GM12878 (cell line): ENCODE measurements around the gene TBP. TPM values are rescaled to one million over a fixed set of nuclear protein-coding genes. Genes with fewer than 3 reads are reported as not detected.
A peak's percentile ranks its signal among the peaks of the same experiment; 100 is the strongest.
"Not testable (repeated sequence)": the region's sequence is repeated elsewhere in the genome, so short reads cannot be mapped to it uniquely, and the experiment has no call there.

ENCODE experiments used
- ATAC-seq: fragments of 200-7000 bp; cut with Tn5 transposase; 3 replicates; pipeline ENCODE4 v1.9.1; 2020; ENCODE audit warnings: mild to moderate bottlenecking, moderate library complexity
- BruUV-seq: library from RNA; stranded (reverse); fragments of 400-500 nt; replicated peaks from 2 replicates; lab custom pipeline; 2021; lab: Mats Ljungman, UMichigan
- CTCF ChIA-PET: fragments of 300-600 bp; sonication (Branson Sonifier 250); formaldehyde crosslinking; extraction: SDS; loops from one replicate; lab custom pipeline; 2021; ENCODE audit warnings: inconsistent platforms; lab: Yijun Ruan, JAX
- POLR2A ChIA-PET: fragments of 350-600 bp; formaldehyde crosslinking; extraction: SDS; loops from one replicate; lab custom pipeline; 2021; ENCODE audit warnings: inconsistent platforms; lab: Charles Lee
- RAD21 ChIA-PET: fragments of 300-600 bp; sonication (Branson Sonifier 250); formaldehyde crosslinking; loops from one replicate; lab custom pipeline; 2023; ENCODE audit warnings: antibody characterized with exemption; ENCODE audit not compliant: unreplicated experiment; lab: Charles Lee
- SMC1A ChIA-PET: fragments of 300-600 bp; sonication (Branson Sonifier 250); formaldehyde crosslinking; loops from one replicate; lab custom pipeline; 2023; ENCODE audit not compliant: unreplicated experiment, uncharacterized antibody; lab: Charles Lee
- DNase-seq: peaks from one replicate; pipeline ENCODE4 v3.0.0-alpha.2; 2011; ENCODE audit warnings: low read depth, low spot score
- FAIRE-seq: peaks from 3 replicates; lab custom pipeline; 2011; peaks lifted over from hg19 to GRCh38; lab: Jason Lieb, UNC
- H2AFZ ChIP-seq: 2 replicates; pipeline ENCODE4 v1.6.0; 2011; ENCODE audit warnings: low read depth, low read length, control low read depth; ENCODE audit not compliant: control insufficient read depth
- H3K27ac ChIP-seq: 2 replicates; pipeline ENCODE4 v1.5.1; 2011; ENCODE audit warnings: control low read depth; ENCODE audit not compliant: control insufficient read depth, insufficient read depth
- H3K27me3 ChIP-seq, 2 experiments: replicated peaks in 1 of 2; 2 replicates each; pipeline versions ENCODE4 v1.6.0 to v1.6.1; 2011; ENCODE audit warnings: low read length in 1 of 2; ENCODE audit not compliant: control insufficient read depth in 2 of 2, insufficient read depth in 2 of 2
- H3K36me3 ChIP-seq, 2 experiments: 2 replicates each; pipeline ENCODE4 v1.5.1; 2011; ENCODE audit warnings: low read length in 1 of 2; ENCODE audit not compliant: control insufficient read depth in 2 of 2, insufficient read depth in 2 of 2
- H3K4me1 ChIP-seq: 2 replicates; pipeline ENCODE4 v1.6.1; 2011; ENCODE audit warnings: mild to moderate bottlenecking, low read length, moderate library complexity, mixed read lengths; ENCODE audit not compliant: control insufficient read depth, insufficient read depth
- H3K4me2 ChIP-seq: 2 replicates; pipeline ENCODE4 v1.6.0; 2011; ENCODE audit warnings: control low read depth; ENCODE audit not compliant: control insufficient read depth, insufficient read depth
- H3K4me3 ChIP-seq: fragments of 200-600 bp; sonication (generic); 2 replicates; pipeline ENCODE4 v1.5.1; 2016
- H3K79me2 ChIP-seq: 2 replicates; pipeline ENCODE4 v1.6.0; 2011; ENCODE audit warnings: low read length; ENCODE audit not compliant: control insufficient read depth, insufficient read depth
- H3K9ac ChIP-seq: 2 replicates; pipeline ENCODE4 v1.8.0; 2011; ENCODE audit warnings: low read length, control low read depth, mixed read lengths; ENCODE audit not compliant: control insufficient read depth, insufficient read depth
- H3K9me3 ChIP-seq: replicated peaks from 3 replicates; pipeline ENCODE4 v1.5.1; 2011; ENCODE audit warnings: mild to moderate bottlenecking, low read length; ENCODE audit not compliant: control insufficient read depth, insufficient read depth
- H4K20me1 ChIP-seq: 2 replicates; pipeline ENCODE4 v1.6.0; 2011; ENCODE audit not compliant: control insufficient read depth, insufficient read depth
- WGBS: methylation state at CpG from one replicate; pipeline ENCODE4 v1.1.6; 2016; ENCODE audit warnings: low lambda C conversion rate; ENCODE audit not compliant: insufficient replicate concordance, insufficient coverage; ENCODE audit errors: missing lambda C conversion rate; 5-methylcytosine and 5-hydroxymethylcytosine counted together
- in situ Hi-C: fragments of 300-500 bp; cut with MboI; formaldehyde crosslinking; loops from 9 replicates; pipeline ENCODE4 v1.14.3; 2018; ENCODE audit warnings: mixed read lengths
- intact Hi-C: fragments of 100-400 bp; cut with micrococcal nuclease; formaldehyde crosslinking; loops from one replicate; pipeline ENCODE4 v1.14.2; 2022; ENCODE audit not compliant: unreplicated experiment
- polyA plus RNA-seq, 11 experiments: library from polyadenylated mRNA; depleted of rRNA in 4 of 11; unstranded in 6 of 11; stranded (reverse) in 5 of 11; fragments of >200 nt; fragmentation: Nextera tagmentation in 4 of 11; fragmentation: Illumina TruSeq in 1 of 11; extraction: Ambion mirVana in 4 of 11; extraction: Trizol in 1 of 11; gene quantifications; 1 replicate in 1 of 11; 2 replicates in 10 of 11; pipeline versions ENCODE4 v1.2.1 to v1.2.3, GENCODE V29; 2011 to 2016; ENCODE audit warnings: inconsistent platforms in 2 of 11, missing spikeins in 2 of 11, low read depth in 1 of 11
- total RNA-seq, 4 experiments: library from RNA; depleted of rRNA in 3 of 4; stranded (reverse); fragments of >200 nt in 3 of 4; fragmentation: Illumina TruSeq in 1 of 4; extraction: Trizol in 1 of 4; gene quantifications; 2 replicates each; pipeline versions ENCODE4 v1.2.1 to v1.2.3, GENCODE V29; 2013 to 2021

Gene TBP
- total and polyA plus RNA-seq, 10 of the 15 experiments (the other 5 are each of a cell fraction or from before 2014, with no cell fraction given) = 13.6 to 39.5 (median 26.5) TPM

GRCh38 chr6:170612256-170612804, 58.2 kb downstream of the TBP start:
- H4K20me1 ChIP-seq, H2AFZ ChIP-seq, RAD21 ChIA-PET, intact Hi-C loops, H3K4me2 ChIP-seq, CTCF ChIA-PET, in situ Hi-C loops, H3K36me3 ChIP-seq, POLR2A ChIA-PET, SMC1A ChIA-PET, FAIRE-seq, H3K79me2 ChIP-seq, H3K9ac ChIP-seq, H3K4me3 ChIP-seq, H3K27me3 ChIP-seq, DNase-seq, H3K27ac ChIP-seq, H3K9me3 ChIP-seq, H3K4me1 ChIP-seq: not testable (repeated sequence)
- 21% methylated on average over 23 of the region's 55 CpGs for WGBS
- peak; percentile 90 for ATAC-seq
- TSS peak; percentile 100 for BruUV-seq

- RAD21 ChIA-PET, BruUV-seq, in situ Hi-C loops, H3K9ac ChIP-seq, H3K4me2 ChIP-seq, FAIRE-seq, CTCF ChIA-PET, H4K20me1 ChIP-seq, SMC1A ChIA-PET, H3K9me3 ChIP-seq, H3K27me3 ChIP-seq, H3K27ac ChIP-seq, POLR2A ChIA-PET, DNase-seq, H3K4me3 ChIP-seq, H3K36me3 ChIP-seq, H2AFZ ChIP-seq, H3K79me2 ChIP-seq, ATAC-seq, H3K4me1 ChIP-seq, intact Hi-C loops: not testable (repeated sequence)
- no CpG with 5 or more reads among the region's 1 CpG for WGBS
Observed at GRCh38 chr6:170616020-170616554, 61.9 kb downstream of the TBP start.

Other genes starting within 250 kb of the TBP start
- gene FAM120B, start 247.6 kb upstream of the TBP start, total RNA-seq (2014; rRNA removed) = 12.8 and 13.0 TPM in 2 replicates
- gene FAM120B, start 247.6 kb upstream of the TBP start, total RNA-seq (2014; rRNA removed; fragmentation: Illumina TruSeq; extraction: Trizol) = 13.4 and 13.9 TPM in 2 replicates
- 20.2 and 20.8 TPM in 2 replicates for gene FAM120B, start 247.6 kb upstream of the TBP start, total RNA-seq (2021)
- 13.7 TPM in 2 replicates for gene FAM120B, start 247.6 kb upstream of the TBP start, polyA plus RNA-seq (2011; rRNA removed)
- gene FAM120B, start 247.6 kb upstream of the TBP start, polyA plus RNA-seq (2014; fragmentation: Illumina TruSeq; extraction: Trizol) = 19.6 and 24.6 TPM in 2 replicates
- gene FAM120B, start 247.6 kb upstream of the TBP start, polyA plus RNA-seq (2014; fragmentation: Nextera tagmentation; extraction: Ambion mirVana) = 1 to 10 TPM; 3.3 to 4.8 TPM
- gene FAM120B, start 247.6 kb upstream of the TBP start, polyA plus RNA-seq (2014; rRNA removed) = 16.4 and 16.9 TPM in 2 replicates
- gene FAM120B, start 247.6 kb upstream of the TBP start, polyA plus RNA-seq (2016; fragmentation: Nextera tagmentation; extraction: Ambion mirVana) = 10 to 100 TPM; 21.1 to 21.6 TPM
- 303 and 374 TPM in 2 replicates for gene PSMB1, start 1.1 kb upstream of the TBP start, total RNA-seq (2014; rRNA removed)
- gene PSMB1, start 1.1 kb upstream of the TBP start, total RNA-seq (2014; rRNA removed; fragmentation: Illumina TruSeq; extraction: Trizol) = 298 and 303 TPM in 2 replicates
- 205 and 208 TPM in 2 replicates for gene PSMB1, start 1.1 kb upstream of the TBP start, total RNA-seq (2021)
- 453 and 491 TPM in 2 replicates for gene PSMB1, start 1.1 kb upstream of the TBP start, polyA plus RNA-seq (2011; rRNA removed)
- 240 and 265 TPM in 2 replicates for gene PSMB1, start 1.1 kb upstream of the TBP start, polyA plus RNA-seq (2014; fragmentation: Illumina TruSeq; extraction: Trizol)
- 1,000 to 10,000 TPM; 1,185 to 1,317 TPM for gene PSMB1, start 1.1 kb upstream of the TBP start, polyA plus RNA-seq (2014; fragmentation: Nextera tagmentation; extraction: Ambion mirVana)
- 401 and 525 TPM in 2 replicates for gene PSMB1, start 1.1 kb upstream of the TBP start, polyA plus RNA-seq (2014; rRNA removed)
- 100 to 1,000 TPM; 636 to 654 TPM for gene PSMB1, start 1.1 kb upstream of the TBP start, polyA plus RNA-seq (2016; fragmentation: Nextera tagmentation; extraction: Ambion mirVana)
- gene PDCD2, start 30.3 kb downstream of the TBP start, total RNA-seq (2014; rRNA removed) = 109 and 115 TPM in 2 replicates
- 86.5 and 92.9 TPM in 2 replicates for gene PDCD2, start 30.3 kb downstream of the TBP start, total RNA-seq (2014; rRNA removed; fragmentation: Illumina TruSeq; extraction: Trizol)
- 90.7 and 93.1 TPM in 2 replicates for gene PDCD2, start 30.3 kb downstream of the TBP start, total RNA-seq (2021)
- gene PDCD2, start 30.3 kb downstream of the TBP start, polyA plus RNA-seq (2011; rRNA removed) = 105 and 129 TPM in 2 replicates
- gene PDCD2, start 30.3 kb downstream of the TBP start, polyA plus RNA-seq (2014; fragmentation: Illumina TruSeq; extraction: Trizol) = 97.5 and 116 TPM in 2 replicates
- gene PDCD2, start 30.3 kb downstream of the TBP start, polyA plus RNA-seq (2014; fragmentation: Nextera tagmentation; extraction: Ambion mirVana) = 10 to 100 TPM; 27.4 to 57.3 TPM
- gene PDCD2, start 30.3 kb downstream of the TBP start, polyA plus RNA-seq (2014; rRNA removed) = 103 and 122 TPM in 2 replicates
- 100 to 1,000 TPM; 149 to 154 TPM for gene PDCD2, start 30.3 kb downstream of the TBP start, polyA plus RNA-seq (2016; fragmentation: Nextera tagmentation; extraction: Ambion mirVana)